Ectodermal cell (in vitro differentiated cells): Measurements from ENCODE around the gene DCDC2.
A peak's percentile ranks its signal among the peaks of the same experiment; 100 is the strongest.
"Not testable (repeated sequence)": the region's sequence is repeated elsewhere in the genome, so short reads cannot be mapped to it uniquely, and the experiment has no call there.

Experiments
- H3K27ac ChIP-seq: 2 replicates; pipeline ENCODE4 v1.7.0; 2013; ENCODE audit warnings: mild to moderate bottlenecking, low read depth, low read length; ENCODE audit not compliant: insufficient read depth, poor library complexity, severe bottlenecking
- H3K27me3 ChIP-seq: 2 replicates; pipeline ENCODE4 v1.7.0; 2013; ENCODE audit warnings: mild to moderate bottlenecking, low read length; ENCODE audit not compliant: insufficient read depth, control insufficient read depth, poor library complexity, severe bottlenecking
- H3K36me3 ChIP-seq: one replicate; pipeline ENCODE4 v1.7.0; 2013; ENCODE audit warnings: low read length; ENCODE audit not compliant: control insufficient read depth, insufficient read depth
- H3K4me1 ChIP-seq: one replicate; pipeline ENCODE4 v1.7.0; 2013; ENCODE audit warnings: low read length; ENCODE audit not compliant: control insufficient read depth, insufficient read depth
- H3K4me3 ChIP-seq: 2 replicates; pipeline ENCODE4 v1.7.0; 2013; ENCODE audit warnings: low read depth, low read length, control low read depth; ENCODE audit not compliant: insufficient read depth
- H3K9me3 ChIP-seq: 2 replicates; pipeline ENCODE4 v1.7.0; 2013; ENCODE audit warnings: mild to moderate bottlenecking, low read length, moderate library complexity; ENCODE audit not compliant: control insufficient read depth
- WGBS, 2 experiments: methylation state at CpG; one replicate each; pipeline ENCODE4 v1.1.7; 2013; ENCODE audit warnings: missing lambda C conversion rate in 2 of 2; 5-methylcytosine and 5-hydroxymethylcytosine counted together

The DCDC2 gene

DNA sequence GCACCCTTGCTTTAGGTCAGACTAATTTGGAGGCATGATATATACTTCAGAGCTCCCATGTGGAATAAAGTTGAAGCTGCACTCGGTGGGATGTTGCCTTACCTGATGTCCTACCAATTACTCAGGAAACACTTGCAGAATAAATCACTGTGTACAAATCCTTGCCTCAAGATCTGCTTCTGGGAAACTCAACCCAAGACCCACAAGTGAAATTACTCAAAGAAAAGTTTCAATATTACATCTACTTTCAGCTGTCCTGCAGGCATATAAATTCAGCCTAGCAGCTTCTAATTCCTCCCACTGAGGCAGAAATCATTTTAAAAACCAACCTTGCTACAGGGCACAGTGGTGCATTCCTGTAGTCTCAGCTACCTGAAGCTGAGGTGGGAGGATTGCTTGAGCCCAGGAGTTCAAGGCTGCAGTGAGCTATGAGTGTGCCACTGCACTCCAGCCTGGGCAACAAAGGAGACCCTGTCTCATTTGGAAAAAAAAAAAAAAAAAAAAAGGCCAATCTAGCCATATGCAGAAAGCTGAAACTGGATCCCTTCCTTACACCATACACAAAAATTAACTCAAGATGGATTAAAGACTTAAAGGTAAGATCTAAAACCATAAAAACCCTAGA is 20.7 kb upstream of the DCDC2 start:
- 92% methylated on average over 1 of the region's 1 CpG for WGBS, 2 experiments
- H3K36me3 ChIP-seq = no peaks in the 10 kb centered on the region
- no peaks in the 10 kb centered on the region for H3K4me1 ChIP-seq
- no peaks in the 10 kb centered on the region for H3K9me3 ChIP-seq
- no peak overlapping the region for H3K4me3 ChIP-seq
- H3K27me3 ChIP-seq = no peaks in the 10 kb centered on the region
- H3K27ac ChIP-seq = no peak overlapping the region

DNA sequence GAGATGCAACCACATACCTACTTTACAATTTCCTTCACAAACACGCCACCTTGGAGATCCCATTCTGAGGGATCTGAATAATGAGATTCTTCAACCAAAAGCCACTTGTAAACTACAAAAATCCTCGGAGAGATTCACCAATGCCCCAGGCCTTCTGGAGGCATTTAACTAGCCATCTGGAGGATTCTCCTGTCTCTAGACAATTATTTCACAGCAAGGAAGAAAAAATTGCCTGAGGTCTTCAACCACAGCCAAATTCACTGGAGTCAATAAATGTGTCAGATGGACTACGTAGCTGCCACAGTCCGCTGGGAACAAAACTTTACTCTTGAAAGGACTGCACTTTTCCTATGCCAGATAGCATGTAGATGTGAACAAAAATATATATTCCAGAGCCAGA is 19.0 kb upstream of the DCDC2 start:
- 71% methylated on average over 4 of the region's 4 CpGs for WGBS, 2 experiments
- Histone ChIP-seq H3K27me3 (no peaks in the 10 kb centered on the region), H3K36me3 (no peaks in the 10 kb centered on the region), H3K4me3 (no peak overlapping the region), H3K4me1 (no peaks in the 10 kb centered on the region), H3K9me3 (no peaks in the 10 kb centered on the region), H3K27ac (no peak overlapping the region)

DNA sequence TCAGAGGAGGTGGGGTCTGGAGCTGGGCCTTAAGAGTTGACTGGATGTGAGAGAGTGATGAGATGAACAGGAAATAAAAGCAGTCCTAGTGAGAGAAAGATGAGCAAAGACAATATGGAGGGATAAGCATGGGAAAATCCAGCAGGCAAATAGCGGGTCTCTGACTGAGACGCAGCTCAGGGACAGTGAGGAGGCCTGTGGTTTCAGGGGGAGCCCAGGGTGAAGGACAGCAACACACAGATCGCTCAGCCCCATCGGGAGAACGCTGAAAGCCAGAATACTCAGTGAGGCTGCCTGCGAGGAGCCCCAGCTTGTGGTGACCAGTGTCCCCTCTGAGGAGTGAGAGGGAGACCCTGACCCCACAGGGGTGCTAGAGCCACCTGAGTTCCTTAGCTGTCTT is 16.8 kb upstream of the DCDC2 start:
- WGBS, 2 experiments = 92 to 93% methylated on average over 6 of the region's 6 CpGs

DNA sequence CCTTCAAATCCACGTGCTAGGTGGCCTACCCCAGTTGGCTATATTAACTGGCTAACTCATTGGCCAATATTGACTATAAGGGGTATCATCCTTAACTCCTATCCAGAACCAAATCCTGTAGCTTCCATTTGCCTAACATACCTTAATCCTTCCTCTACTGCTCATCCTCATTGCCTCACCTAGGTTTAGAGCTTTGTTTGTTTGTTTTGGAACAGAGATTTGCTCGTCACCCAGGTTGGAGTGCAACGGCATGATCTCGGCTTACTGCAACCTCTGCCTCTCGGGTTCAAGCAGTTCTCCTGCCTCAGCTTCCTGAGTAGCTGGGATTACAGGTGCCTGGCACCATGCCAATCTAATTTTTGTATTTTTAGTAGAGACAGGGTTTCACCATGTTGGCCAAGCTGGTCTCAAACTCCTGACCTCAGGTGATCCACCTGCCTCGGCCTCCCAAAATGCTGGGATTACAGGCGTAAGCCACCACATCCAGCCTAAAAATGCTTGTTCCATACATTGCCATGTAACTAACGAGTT is 7.3 kb upstream of the DCDC2 start:
- H3K4me3 ChIP-seq, H3K36me3 ChIP-seq, H3K9me3 ChIP-seq, H3K4me1 ChIP-seq, H3K27ac ChIP-seq, H3K27me3 ChIP-seq: not testable (repeated sequence)
- WGBS, 2 experiments = 76 to 87% methylated on average over 7 to 8 of the region's 8 CpGs

More for the DNA sequence above, 16.8 kb upstream of the DCDC2 start:
- Histone ChIP-seq H3K9me3 (no peaks in the 10 kb centered on the region), H3K36me3 (no peaks in the 10 kb centered on the region), H3K27ac (no peak overlapping the region), H3K4me3 (no peak overlapping the region), H3K4me1 (no peaks in the 10 kb centered on the region), H3K27me3 (no peaks in the 10 kb centered on the region)

DNA sequence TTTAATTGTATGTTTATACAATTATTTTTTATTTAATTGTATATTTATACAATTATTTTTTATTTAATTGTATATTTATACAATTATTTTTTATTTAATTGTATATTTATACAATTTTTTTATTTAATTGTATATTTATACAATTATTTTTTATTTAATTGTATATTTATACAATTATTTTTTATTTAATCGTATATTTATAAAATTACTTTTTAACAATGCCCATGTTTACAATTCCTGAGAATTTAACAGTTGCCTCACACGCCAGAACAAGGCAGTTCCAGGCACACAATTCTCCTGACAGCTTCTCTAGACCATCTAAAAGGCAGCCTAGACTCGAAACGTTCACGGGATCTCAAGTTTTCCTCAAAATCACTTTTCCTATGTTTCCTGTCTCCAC is 4.5 kb upstream of the DCDC2 start:
- not testable (repeated sequence) for H3K4me1 ChIP-seq, H3K9me3 ChIP-seq, H3K4me3 ChIP-seq, H3K27ac ChIP-seq, H3K36me3 ChIP-seq
- peaks cover 16% of the 10 kb centered on the region for H3K27me3 ChIP-seq
- 86 to 92% methylated on average over 4 to 5 of the region's 5 CpGs for WGBS, 2 experiments

DNA sequence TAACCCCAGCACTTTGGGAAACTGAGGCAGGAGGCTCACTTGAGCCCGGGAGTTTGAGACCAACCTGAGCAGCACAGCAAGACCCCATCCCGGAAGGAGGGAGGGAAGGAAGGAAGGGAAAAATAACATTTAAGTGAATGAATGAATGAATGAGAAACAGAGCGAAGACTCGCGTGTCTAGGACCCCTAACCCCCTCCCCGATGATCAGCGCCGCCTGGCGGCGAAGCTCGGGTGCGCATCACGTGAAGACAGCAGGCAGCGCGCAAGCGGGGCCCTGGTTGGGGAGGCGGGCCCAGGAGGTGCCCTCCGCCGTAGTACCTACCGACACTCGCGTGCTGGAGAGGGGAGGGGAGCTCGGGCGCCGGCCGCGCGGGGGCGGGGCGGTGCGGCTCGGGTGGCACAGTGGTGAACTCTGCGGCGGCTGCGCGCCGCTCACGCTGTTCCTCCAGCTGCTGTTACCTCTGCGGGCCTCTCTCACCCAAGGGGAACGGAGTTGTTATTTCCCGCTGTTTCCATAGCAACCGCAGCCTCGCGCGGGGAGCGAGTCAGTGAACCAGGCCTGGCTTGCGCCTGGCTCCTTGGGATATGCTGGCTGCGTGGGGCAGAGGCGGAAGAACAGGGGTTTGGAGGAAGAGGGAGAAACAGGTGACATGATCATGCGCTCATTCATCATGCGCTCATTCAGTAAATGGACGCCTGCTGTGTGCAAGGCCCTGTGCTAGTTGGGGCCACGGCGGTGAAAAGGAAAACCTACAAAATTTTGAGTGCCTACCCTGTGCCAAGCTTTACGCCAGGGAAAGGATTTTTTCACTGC is 2.0 kb upstream of the DCDC2 start:
- Histone ChIP-seq H3K27ac (no peak overlapping the region), H3K36me3 (no peaks in the 10 kb centered on the region), H3K27me3 (peaks cover 25% of the 10 kb centered on the region), H3K4me3 (peak overlapping the region; percentile 48), H3K4me1 (peaks cover 4% of the 10 kb centered on the region), H3K9me3 (no peaks in the 10 kb centered on the region)
- 6 to 8% methylated on average over 55 of the region's 55 CpGs for WGBS, 2 experiments

DNA sequence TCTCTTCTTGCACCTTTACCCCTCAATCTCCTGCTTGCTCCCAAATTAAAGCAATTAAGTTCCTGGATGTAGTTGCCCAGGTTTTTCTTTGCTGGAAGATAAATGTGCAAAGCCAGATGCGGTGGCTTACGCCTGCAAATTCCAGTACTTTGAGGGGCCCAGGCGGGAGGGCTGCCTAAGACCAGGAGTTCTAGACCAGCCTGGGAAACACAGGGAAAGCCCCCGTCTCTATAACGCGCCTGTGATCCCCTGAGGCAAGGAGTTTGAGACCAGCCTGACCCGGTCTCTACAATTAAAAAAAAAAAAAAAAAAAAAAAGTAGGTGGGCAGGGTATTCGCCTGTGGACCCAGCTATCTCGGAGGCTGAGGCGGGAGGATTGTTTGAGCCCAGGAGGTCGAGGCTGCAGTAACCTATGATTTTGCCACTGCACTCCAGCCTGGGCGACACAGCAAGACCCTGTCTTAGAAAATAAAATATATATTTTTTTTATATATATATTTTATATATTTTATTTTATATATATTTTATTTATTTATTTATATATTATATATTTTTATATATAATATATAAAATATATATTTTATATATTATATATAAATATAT is 461 bp upstream of the DCDC2 start:
- 74 to 80% methylated on average over 11 of the region's 12 CpGs for WGBS, 2 experiments
- no peaks in the 10 kb centered on the region for H3K36me3 ChIP-seq
- H3K9me3 ChIP-seq = no peaks in the 10 kb centered on the region
- H3K4me1 ChIP-seq = peaks cover 4% of the 10 kb centered on the region
- no peak overlapping the region for H3K27ac ChIP-seq
- H3K27me3 ChIP-seq = peaks cover 25% of the 10 kb centered on the region
- H3K4me3 ChIP-seq = no peak overlapping the region

DNA sequence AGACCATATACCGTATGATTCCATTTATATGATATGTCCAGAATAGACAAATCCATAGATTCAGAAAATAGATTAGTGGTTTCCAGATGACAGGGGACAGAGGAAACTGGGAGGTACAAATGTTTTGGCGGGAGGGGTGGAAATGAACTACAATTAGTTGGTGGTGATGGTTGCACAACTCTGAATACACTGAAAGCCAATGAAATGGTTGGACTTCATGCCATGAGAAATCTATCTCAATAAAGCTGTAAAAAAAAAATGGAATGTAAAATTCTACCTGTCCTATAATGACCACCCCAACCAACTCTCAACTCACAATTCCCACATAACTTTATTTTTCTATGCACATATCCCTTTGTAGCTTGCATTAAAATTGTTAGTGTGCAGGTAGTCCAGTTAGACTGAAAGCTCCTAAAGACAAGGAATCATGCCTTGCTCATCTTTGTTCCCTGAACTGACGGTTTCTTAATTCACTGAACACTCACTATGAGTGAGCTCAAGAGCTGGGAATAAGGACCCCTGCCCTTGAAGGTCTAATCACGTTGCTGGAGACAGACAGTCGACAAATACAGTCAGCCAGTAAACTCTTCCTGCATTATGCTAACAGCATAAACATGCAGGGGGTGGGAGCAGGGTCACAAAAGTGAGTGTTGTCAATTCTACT is 1.4 kb downstream of the DCDC2 start:
- Histone ChIP-seq H3K4me3 (no peak overlapping the region), H3K27me3 (peaks cover 25% of the 10 kb centered on the region), H3K4me1 (peaks cover 4% of the 10 kb centered on the region), H3K9me3 (no peaks in the 10 kb centered on the region), H3K36me3 (no peaks in the 10 kb centered on the region), H3K27ac (no peak overlapping the region)
- 72 to 83% methylated on average over 4 to 5 of the region's 5 CpGs for WGBS, 2 experiments

DNA sequence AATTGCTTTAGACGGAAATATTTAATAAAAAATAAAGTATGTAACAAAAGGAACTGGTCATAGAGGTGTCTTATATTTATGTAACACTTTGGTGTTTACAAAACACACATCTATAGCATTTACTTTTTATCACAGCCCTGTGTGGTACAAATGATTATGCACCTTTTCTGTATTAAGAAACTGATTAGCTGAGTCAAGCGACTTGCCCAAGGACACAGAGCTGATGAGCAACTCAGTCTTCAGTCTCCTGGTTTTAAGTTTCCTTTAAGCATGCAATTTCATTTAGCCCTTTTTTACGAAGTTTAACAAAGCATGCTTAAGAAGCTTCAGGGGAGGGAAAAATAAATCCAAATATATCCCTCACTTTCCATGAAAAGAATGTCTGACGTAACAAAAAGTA is 2.5 kb downstream of the DCDC2 start:
- WGBS, 2 experiments = 87 to 92% methylated on average over 2 of the region's 4 CpGs
- Histone ChIP-seq H3K36me3 (no peaks in the 10 kb centered on the region), H3K9me3 (no peaks in the 10 kb centered on the region), H3K4me1 (peaks cover 2% of the 10 kb centered on the region), H3K4me3 (no peak overlapping the region), H3K27ac (no peak overlapping the region), H3K27me3 (peaks cover 25% of the 10 kb centered on the region)

DNA sequence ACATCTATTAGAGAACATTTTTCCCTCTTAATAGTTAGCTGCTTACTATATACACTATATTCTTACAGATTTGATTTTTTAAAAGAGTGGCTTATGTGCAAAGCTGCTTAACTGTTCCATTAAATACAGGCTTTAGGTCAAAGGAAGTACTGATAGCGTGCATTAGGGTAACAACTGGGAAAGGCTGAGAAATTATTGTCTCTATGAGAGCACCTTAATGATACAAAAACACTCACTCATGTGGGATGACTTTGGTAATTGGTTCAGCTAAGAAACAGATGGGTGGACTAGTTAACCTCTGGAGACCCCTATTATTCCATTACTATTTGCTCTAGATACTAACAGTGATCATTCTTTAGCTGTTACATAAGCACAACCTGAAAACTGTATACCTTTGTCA is 4.0 kb downstream of the DCDC2 start:
- H3K27me3 ChIP-seq = peaks cover 21% of the 10 kb centered on the region
- H3K27ac ChIP-seq = no peak overlapping the region
- no peaks in the 10 kb centered on the region for H3K4me1 ChIP-seq
- H3K9me3 ChIP-seq = no peaks in the 10 kb centered on the region
- WGBS, 2 experiments = 85 to 100% methylated on average over 1 of the region's 1 CpG
- no peaks in the 10 kb centered on the region for H3K36me3 ChIP-seq
- H3K4me3 ChIP-seq = no peak overlapping the region
